ENCODE data around the gene LACTBL1. TPM values are rescaled to one million over a fixed set of nuclear protein-coding genes. Genes with fewer than 3 reads are reported as not detected.

Gene LACTBL1
- total RNA-seq, 1 donor from 2014 or later = not detected

- no peak for DNase-seq (ENCODE audit: low spot score)
- no peaks in the 10 kb centered on the region for H3K9me3 Mint-ChIP-seq (ENCODE audit: unreplicated experiment)
- no peaks in the 10 kb centered on the region for H3K4me1 Mint-ChIP-seq (ENCODE audit: unreplicated experiment)
- no peak overlapping the region for H3K4me3 Mint-ChIP-seq (ENCODE audit: unreplicated experiment)
- TF ChIP-seq CTCF (IDR thresholded peaks at IDR 0.05; ENCODE audit: unreplicated experiment) = no peak
- no peak overlapping the region for H3K27ac Mint-ChIP-seq (ENCODE audit: unreplicated experiment)
- H3K36me3 Mint-ChIP-seq (ENCODE audit: low read depth, unreplicated experiment) = peaks cover 3% of the 10 kb centered on the region
- H3K27me3 Mint-ChIP-seq (ENCODE audit: unreplicated experiment) = peaks cover 2% of the 10 kb centered on the region
Observed at GRCh38 chr1:22925111-22925510, 47.6 kb downstream of the LACTBL1 start.

GRCh38 chr1:22922640-22923039 lies 50.0 kb downstream of the LACTBL1 start:
- TF ChIP-seq CTCF (IDR thresholded peaks at IDR 0.05; ENCODE audit: unreplicated experiment) = no peak
- no peak overlapping the region for H3K27ac Mint-ChIP-seq (ENCODE audit: unreplicated experiment)

DNA sequence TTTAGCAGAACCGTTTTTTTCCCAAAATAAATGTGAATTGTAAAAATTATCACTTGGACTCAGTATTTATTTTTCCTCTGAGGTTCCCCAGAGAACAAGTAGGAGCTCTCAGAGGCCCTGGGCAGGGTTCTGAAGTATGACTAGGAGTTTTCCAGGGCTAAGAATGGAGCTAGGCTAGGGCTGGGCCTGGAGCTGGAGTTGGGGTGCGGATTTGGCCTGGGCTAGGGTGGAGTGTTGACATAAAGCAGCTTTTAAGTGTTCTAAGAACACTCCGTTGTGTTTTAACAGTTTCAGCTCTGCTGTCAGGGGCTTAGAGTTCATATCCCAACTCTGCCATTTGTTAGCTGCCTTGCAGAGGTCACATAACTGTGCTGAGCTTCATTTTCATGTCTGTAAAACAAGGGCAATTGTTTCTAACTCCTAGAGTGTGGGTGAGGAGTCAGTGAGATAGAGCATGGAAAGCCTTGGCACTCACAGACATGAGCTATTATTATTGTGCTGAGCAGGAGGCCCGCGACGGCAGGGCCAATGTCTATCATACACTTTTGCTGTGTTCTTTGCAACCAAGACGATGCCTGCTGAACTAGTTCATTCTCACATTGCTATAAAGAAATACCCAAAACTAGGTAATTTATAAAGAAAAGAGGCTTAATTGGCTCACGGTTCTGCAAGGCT lies 51.1 kb downstream of the LACTBL1 start:
- no peak for TF ChIP-seq CTCF (IDR thresholded peaks at IDR 0.05; ENCODE audit: unreplicated experiment)
- DNase-seq (ENCODE audit: low spot score) = no peak
- Mint-ChIP-seq H3K36me3 (ENCODE audit: low read depth, unreplicated experiment) (no peaks in the 10 kb centered on the region), H3K27me3 (ENCODE audit: unreplicated experiment) (peaks cover 2% of the 10 kb centered on the region), H3K27ac (ENCODE audit: unreplicated experiment) (no peak overlapping the region), H3K4me1 (ENCODE audit: unreplicated experiment) (no peaks in the 10 kb centered on the region), H3K4me3 (ENCODE audit: unreplicated experiment) (no peak overlapping the region), H3K9me3 (ENCODE audit: unreplicated experiment) (no peaks in the 10 kb centered on the region)

More at GRCh38 chr1:22922640-22923039, 50.0 kb downstream of the LACTBL1 start:
- DNase-seq (ENCODE audit: low spot score) = no peak
- no peaks in the 10 kb centered on the region for H3K36me3 Mint-ChIP-seq (ENCODE audit: low read depth, unreplicated experiment)
- H3K27me3 Mint-ChIP-seq (ENCODE audit: unreplicated experiment) = peaks cover 2% of the 10 kb centered on the region
- H3K9me3 Mint-ChIP-seq (ENCODE audit: unreplicated experiment) = no peaks in the 10 kb centered on the region
- no peaks in the 10 kb centered on the region for H3K4me1 Mint-ChIP-seq (ENCODE audit: unreplicated experiment)
- H3K4me3 Mint-ChIP-seq (ENCODE audit: unreplicated experiment) = no peak overlapping the region

DNA sequence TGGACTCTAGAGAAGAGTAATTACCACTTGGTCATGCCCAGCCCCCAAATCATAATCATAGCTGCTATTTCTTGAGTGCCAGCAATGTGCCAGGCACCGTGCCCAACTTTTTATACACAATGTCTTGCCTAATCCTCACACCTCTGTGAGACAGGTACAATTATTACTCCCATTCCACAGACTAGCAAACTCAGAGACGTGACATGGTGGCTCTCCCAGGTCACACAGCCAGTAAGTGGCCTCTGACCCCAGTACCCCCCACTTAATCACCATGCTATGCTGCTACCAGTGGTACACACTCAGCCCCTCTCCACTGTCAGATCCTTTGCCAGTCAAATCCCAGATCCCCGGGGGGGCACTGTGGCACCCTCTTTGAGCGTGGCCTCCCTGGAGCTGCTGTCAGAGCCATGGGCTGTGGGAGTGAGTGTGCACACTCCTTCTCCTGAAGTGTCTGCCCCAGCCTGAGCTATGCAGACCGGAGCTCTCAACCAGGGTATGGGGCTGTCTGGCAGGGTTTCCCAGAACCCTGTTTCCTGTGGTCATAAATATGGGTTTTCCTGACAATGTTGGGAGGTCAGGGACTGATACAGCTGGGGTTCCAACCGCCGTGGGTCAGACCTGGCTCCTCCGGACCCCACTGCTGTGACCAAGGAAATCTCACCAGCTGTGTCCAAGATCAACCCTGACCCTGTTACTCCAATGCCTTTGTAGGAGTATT lies 51.8 kb downstream of the LACTBL1 start:
- no peak overlapping the region for H3K4me3 Mint-ChIP-seq (ENCODE audit: unreplicated experiment)
- no peak for TF ChIP-seq CTCF (IDR thresholded peaks at IDR 0.05; ENCODE audit: unreplicated experiment)
- no peaks in the 10 kb centered on the region for H3K4me1 Mint-ChIP-seq (ENCODE audit: unreplicated experiment)
- no peaks in the 10 kb centered on the region for H3K36me3 Mint-ChIP-seq (ENCODE audit: low read depth, unreplicated experiment)
- H3K9me3 Mint-ChIP-seq (ENCODE audit: unreplicated experiment) = no peaks in the 10 kb centered on the region
- no peak overlapping the region for H3K27ac Mint-ChIP-seq (ENCODE audit: unreplicated experiment)
- DNase-seq (ENCODE audit: low spot score) = no peak
- H3K27me3 Mint-ChIP-seq (ENCODE audit: unreplicated experiment) = peaks cover 2% of the 10 kb centered on the region
